Transverse colon (tissue), 4 donors: ENCODE data around the gene PDCL2.

Experiments
- CTCF ChIP-seq, 5 experiments: fragments of 200-600 bp in 3 of 5; fragments of 450-650 bp in 2 of 5; sonication (generic) in 3 of 5; IDR thresholded peaks; 1 replicate in 2 of 5; 2 replicates in 3 of 5; pipeline ENCODE4 v1.5.1; 2016 to 2017; ENCODE audit warnings: antibody characterized with exemption in 5 of 5, inconsistent platforms in 3 of 5, mild to moderate bottlenecking in 2 of 5, moderate library complexity in 1 of 5
- POLR2A ChIP-seq: fragments of 450-650 bp; IDR thresholded peaks from one replicate; pipeline ENCODE4 v1.6.1; 2016; ENCODE audit warnings: antibody characterized with exemption, mild to moderate bottlenecking, moderate library complexity
- POLR2AphosphoS5 ChIP-seq, 3 donors: sonication (generic); formaldehyde crosslinking; IDR thresholded peaks; one replicate each; pipeline ENCODE4 v1.6.1; 2016; ENCODE audit warnings: antibody characterized with exemption in 3 of 3

- TF ChIP-seq CTCF (IDR thresholded peaks at IDR 0.05), result no peak
- no peak for TF ChIP-seq POLR2A
- TF ChIP-seq POLR2AphosphoS5 (IDR thresholded peaks at IDR 0.05), result no peak
Observed at GRCh38 chr4:55635741-55636655, 44.0 kb upstream of the PDCL2 start, which contains the start of gene NMU.
